Stomach (tissue), 9 donors: ENCODE measurements around the gene ACTN3. TPM values are rescaled to one million over a fixed set of nuclear protein-coding genes. Genes with fewer than 3 reads are reported as not detected.
A peak's percentile ranks its signal among the peaks of the same experiment; 100 is the strongest.

Source experiments
- DNase-seq, 2 donors: peaks; one replicate each; pipeline versions ENCODE4 v3.0.0 to v3.0.0-alpha.2; 2013 to 2019
- H3K27ac ChIP-seq, 5 donors: fragments of 200-600 bp in 4 of 5; sonication (generic) in 4 of 5; one replicate each; pipeline ENCODE4 v1.5.1; 2013 to 2019; ENCODE audit warnings: mild to moderate bottlenecking in 1 of 5, moderate library complexity in 1 of 5
- H3K27me3 ChIP-seq, 3 donors: fragments of 200-600 bp; sonication (generic); one replicate each; pipeline ENCODE4 v1.5.1; 2017 to 2019; ENCODE audit warnings: mixed run types in 1 of 3
- H3K36me3 ChIP-seq, 4 donors: fragments of 200-600 bp; sonication (generic); 1 replicate in 3 of 4; 2 replicates in 1 of 4; pipeline ENCODE4 v1.5.1; 2016 to 2019
- H3K4me1 ChIP-seq, 4 donors: fragments of 200-600 bp; sonication (generic); one replicate each; pipeline ENCODE4 v1.5.1; 2016 to 2019
- H3K4me3 ChIP-seq, 4 donors: fragments of 200-600 bp; sonication (generic) in 3 of 4; one replicate each; pipeline ENCODE4 v1.5.1; 2016 to 2019; ENCODE audit warnings: mild to moderate bottlenecking in 1 of 4
- H3K9me3 ChIP-seq, 4 donors: fragments of 200-600 bp; sonication (generic); one replicate each; pipeline ENCODE4 v1.5.1; 2016 to 2019
- CTCF ChIP-seq, 7 experiments: fragments of 450-650 bp in 4 of 7; fragments of 200-600 bp in 3 of 7; sonication (generic) in 3 of 7; IDR thresholded peaks; one replicate each; pipeline ENCODE4 v1.5.1; 2016 to 2019; ENCODE audit warnings: antibody characterized with exemption in 7 of 7, control low read depth in 2 of 7, mild to moderate bottlenecking in 1 of 7
- EP300 ChIP-seq: sonication (generic); formaldehyde crosslinking; IDR thresholded peaks from one replicate; pipeline ENCODE4 v1.6.1; 2017; ENCODE audit warnings: antibody characterized with exemption
- POLR2A ChIP-seq, 4 donors: fragments of 450-650 bp; IDR thresholded peaks; one replicate each; pipeline ENCODE4 v1.6.1; 2016; ENCODE audit warnings: antibody characterized with exemption in 4 of 4, control low read depth in 2 of 4, mild to moderate bottlenecking in 1 of 4, moderate library complexity in 1 of 4
- POLR2AphosphoS5 ChIP-seq, 3 donors: sonication (generic); formaldehyde crosslinking; IDR thresholded peaks; one replicate each; pipeline ENCODE4 v1.6.1; 2016; ENCODE audit warnings: antibody characterized with exemption in 3 of 3
- WGBS, 5 donors: extraction: QIAGEN DNeasy Blood & Tissue Kit in 3 of 5; methylation state at CpG; one replicate each; pipeline versions ENCODE4 v1.1.5 to v1.1.7; 2013 to 2018; 5-methylcytosine and 5-hydroxymethylcytosine counted together
- intact Hi-C: fragments of 100-400 bp; cut with DNase I; formaldehyde crosslinking; loops from one replicate; pipeline ENCODE4 v1.15.1; 2023; ENCODE audit warnings: low total_unique reads
- polyA plus RNA-seq, 3 donors: library from polyadenylated mRNA; stranded (reverse); fragments of 200-250 nt; gene quantifications; one replicate each; pipeline ENCODE4 v1.2.3, GENCODE V29; 2013
- total RNA-seq, 5 donors: library from RNA; depleted of rRNA; stranded (reverse); fragments of >200 nt; gene quantifications; one replicate each; pipeline versions ENCODE4 v1.1.0 to v1.2.3, GENCODE V29; 2014 to 2016
- donor health status: healthy with polysubstance abuse.
- donor health status: Bipolar disorder and iron deficiency.
- donor health status: healthy.

ACTN3 gene
- total and polyA plus RNA-seq, 8 donors: 0.03 to 0.92 TPM; not detected in 6

DNA sequence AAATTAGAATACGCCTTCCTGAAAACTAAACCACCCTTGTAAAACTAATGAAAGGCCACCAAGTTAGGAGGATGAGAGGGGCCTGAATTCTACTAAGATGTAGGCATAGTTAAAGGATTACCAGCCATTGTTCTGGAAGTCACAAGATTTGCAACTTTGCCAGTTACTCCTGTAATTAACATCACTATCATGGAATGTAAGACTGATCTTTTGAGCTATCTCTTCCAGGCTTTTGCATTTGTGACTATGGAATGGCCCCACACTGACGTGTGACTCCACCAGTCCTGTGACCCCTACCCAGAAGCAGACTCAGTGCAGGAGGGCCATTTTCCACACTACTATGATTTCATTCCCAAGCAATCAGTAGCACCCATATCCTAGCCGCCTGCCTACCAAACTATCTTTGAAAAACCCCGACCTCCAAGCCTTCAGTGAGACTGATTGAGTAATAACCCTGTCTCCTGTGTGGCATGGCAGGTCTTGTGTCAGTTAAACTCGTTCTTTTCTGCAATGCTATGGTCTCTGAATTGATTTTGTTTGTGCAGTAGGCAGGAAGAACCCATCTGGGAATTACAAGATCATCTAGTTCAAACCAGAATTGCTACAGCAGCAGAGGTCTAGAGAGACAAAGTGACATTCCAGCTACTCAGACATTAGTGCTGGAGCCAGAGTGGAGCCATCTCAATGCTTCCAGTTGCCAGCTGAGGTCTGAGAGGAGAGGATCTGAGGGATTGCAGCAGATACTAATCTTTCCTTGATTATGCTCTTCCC lies 23.6 kb downstream of the ACTN3 start:
- peaks cover 0 to 17% (median 8%) of the 10 kb centered on the region in 4 donors for H3K36me3 ChIP-seq
- DNase-seq: no peak
- intact Hi-C loops: no loop called here
- whole genome bisulfite sequencing, 5 donors: 56 to 72% (median 62%) methylated on average over 5 of the region's 5 CpGs
- H3K4me3 ChIP-seq: no peak overlapping the region
- no peak overlapping the region for H3K27ac ChIP-seq
- no peaks in the 10 kb centered on the region for H3K9me3 ChIP-seq
- peaks cover 15 to 22% (median 20%) of the 10 kb centered on the region in 4 donors for H3K4me1 ChIP-seq
- peaks cover 0 to 6% (median 0%) of the 10 kb centered on the region in 3 donors for H3K27me3 ChIP-seq
- TF ChIP-seq CTCF (IDR thresholded peaks at IDR 0.05): no peak
- no peak for TF ChIP-seq POLR2AphosphoS5 (IDR thresholded peaks at IDR 0.05)
- no peak for TF ChIP-seq POLR2A (IDR thresholded peaks at IDR 0.05)
- no peak for TF ChIP-seq EP300

DNA sequence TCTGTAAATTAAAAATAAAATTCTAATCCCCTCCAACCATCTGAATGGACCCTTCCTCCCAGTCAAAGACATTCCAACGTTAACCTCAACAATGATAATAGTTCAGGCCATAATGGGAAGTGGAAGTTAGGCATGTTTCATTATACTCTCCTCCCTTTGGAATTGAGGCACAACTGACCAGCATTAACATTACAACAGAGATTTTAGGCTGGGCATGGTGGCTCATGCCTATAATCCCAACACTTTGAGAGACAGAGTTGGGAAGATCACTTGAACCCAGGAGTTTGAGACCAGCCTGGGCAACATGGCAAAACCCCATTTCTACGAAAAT lies 24.1 kb downstream of the ACTN3 start:
- WGBS, 5 donors: 66 to 78% (median 70%) methylated on average over 2 of the region's 2 CpGs
- Histone ChIP-seq H3K36me3 (peaks cover 0 to 12% (median 4%) of the 10 kb centered on the region in 4 donors), H3K9me3 (no peaks in the 10 kb centered on the region), H3K27ac (no peak overlapping the region), H3K4me1 (peaks cover 15 to 22% (median 20%) of the 10 kb centered on the region in 4 donors), H3K27me3 (peaks cover 0 to 6% (median 0%) of the 10 kb centered on the region in 3 donors), H3K4me3 (no peak overlapping the region)
- intact Hi-C loops: no loop called here
- TF ChIP-seq POLR2AphosphoS5 (IDR thresholded peaks at IDR 0.05) (no peak), CTCF (IDR thresholded peaks at IDR 0.05) (no peak), POLR2A (IDR thresholded peaks at IDR 0.05) (no peak), EP300 (no peak)
- DNase-seq: no peak

GRCh38 chr11:66579017-66579606 lies 32.4 kb downstream of the ACTN3 start:
- Histone ChIP-seq H3K27me3 (no peaks in the 10 kb centered on the region), H3K4me3 (no peak overlapping the region), H3K27ac (no peak overlapping the region), H3K9me3 (peaks cover 0 to 13% (median 0%) of the 10 kb centered on the region in 4 donors), H3K36me3 (no peaks in the 10 kb centered on the region), H3K4me1 (peaks cover 3 to 8% (median 6%) of the 10 kb centered on the region in 4 donors)
- TF ChIP-seq POLR2A (IDR thresholded peaks at IDR 0.05) (no peak), CTCF (IDR thresholded peaks at IDR 0.05) (peak in 5 of 7 experiments; percentile 74 to 85 (median 78)), POLR2AphosphoS5 (IDR thresholded peaks at IDR 0.05) (peak in 1 of 3 donors; percentile 63), EP300 (no peak)
- peak; percentile 84 to 89 for DNase-seq
- intact Hi-C loops: loop anchor here (2.0 kb wide), 1 partner anchor 100 kb away; no protein-coding TSS in a partner anchor
- WGBS, 5 donors: 15 to 17% (median 17%) methylated on average over 24 to 25 of the region's 25 CpGs

GRCh38 chr11:66580803-66581202 lies 34.1 kb downstream of the ACTN3 start:
- H3K9me3 ChIP-seq: peaks cover 0 to 13% (median 0%) of the 10 kb centered on the region in 4 donors
- H3K36me3 ChIP-seq: no peaks in the 10 kb centered on the region
- peaks cover 3 to 8% (median 6%) of the 10 kb centered on the region in 4 donors for H3K4me1 ChIP-seq
- intact Hi-C loops: no loop called here
- no peak overlapping the region for H3K4me3 ChIP-seq
- WGBS, 5 donors: 77 to 86% (median 82%) methylated on average over 5 of the region's 5 CpGs
- DNase-seq: no peak
- H3K27ac ChIP-seq: no peak overlapping the region
- no peaks in the 10 kb centered on the region for H3K27me3 ChIP-seq
- no peak for TF ChIP-seq EP300
- TF ChIP-seq POLR2A (IDR thresholded peaks at IDR 0.05): no peak
- no peak for TF ChIP-seq CTCF (IDR thresholded peaks at IDR 0.05)
- no peak for TF ChIP-seq POLR2AphosphoS5 (IDR thresholded peaks at IDR 0.05)
